Measurements from ENCODE around the gene MMP15. TPM values are rescaled to one million over a fixed set of nuclear protein-coding genes. Genes with fewer than 3 reads are reported as not detected.
A peak's percentile ranks its signal among the peaks of the same experiment; 100 is the strongest.

The MMP15 gene
- total and polyA plus RNA-seq, 4 donors = 7.0 to 38.8 (median 21.4) TPM

DNA sequence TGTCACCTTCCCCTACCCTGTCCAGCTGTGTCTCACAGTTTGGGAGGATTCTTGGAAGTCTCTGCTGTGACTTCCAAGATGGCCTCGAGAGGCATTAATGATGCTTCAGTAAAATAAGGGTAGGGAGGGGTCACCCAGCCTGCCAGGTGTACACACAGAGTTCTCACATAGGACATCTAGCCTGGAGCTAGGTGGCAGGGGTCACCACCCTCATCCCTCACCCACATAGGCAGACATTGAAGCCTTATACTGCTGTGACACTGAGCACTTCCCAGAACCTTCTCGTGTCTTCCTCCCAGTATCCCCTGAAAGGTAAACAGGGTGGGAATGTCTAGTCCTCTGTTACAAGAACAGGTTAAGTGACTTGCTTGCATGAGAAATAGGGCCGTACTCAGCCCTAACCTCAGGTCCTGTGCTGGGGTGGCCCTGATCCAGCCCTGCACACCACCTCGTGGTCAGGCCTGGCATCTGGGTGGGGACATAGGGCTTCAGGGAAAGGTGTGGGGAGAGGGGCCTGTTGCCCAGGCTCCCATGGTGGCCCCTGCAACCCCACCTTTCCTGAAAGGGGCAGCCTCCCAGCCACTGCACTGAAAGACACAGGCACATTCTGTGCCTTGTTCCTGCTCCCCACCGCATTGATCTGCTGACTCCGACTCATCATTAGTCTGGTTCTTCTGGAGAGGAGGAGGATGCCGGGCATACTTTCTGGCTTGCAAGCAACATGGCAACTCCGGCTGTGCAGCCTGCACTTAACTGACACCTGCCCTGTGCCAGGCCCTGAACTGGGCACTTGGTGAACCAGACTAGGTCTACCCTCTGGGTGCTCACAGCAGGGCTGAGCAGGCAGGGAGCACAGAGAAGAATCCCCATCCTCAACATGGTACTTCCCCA is 3.6 kb upstream of the MMP15 start:
- WGBS = 80% methylated on average over 8 of the region's 8 CpGs
- H3K9me3 ChIP-seq (ENCODE audit: control insufficient read depth in 4 of 4, low read length in 3 of 4) = no peaks in the 10 kb centered on the region
- H3K4me1 ChIP-seq (ENCODE audit: control insufficient read depth in 4 of 4, insufficient read depth in 4 of 4, low read length in 3 of 4) = peaks cover 3 to 34% (median 26%) of the 10 kb centered on the region in 4 donors
- no peak for DNase-seq (ENCODE audit: low spot score)
- H3K9ac ChIP-seq (ENCODE audit: low read depth in 1 of 2, low read length in 2 of 2) = no peak overlapping the region
- peak overlapping the region in 1 of 2 donors; percentile 8 for H3K27ac ChIP-seq (ENCODE audit: low read depth in 1 of 2, low read length in 2 of 2)
- peaks cover 0 to 7% (median 5%) of the 10 kb centered on the region in 4 donors for H3K36me3 ChIP-seq (ENCODE audit: control insufficient read depth in 4 of 4, insufficient read depth in 3 of 4, low read depth in 1 of 4, low read length in 3 of 4)
- no peak overlapping the region for H3K4me3 ChIP-seq (ENCODE audit: low read depth in 1 of 3, low read length in 3 of 3)
- no peaks in the 10 kb centered on the region for H3K27me3 ChIP-seq (ENCODE audit: control insufficient read depth in 4 of 4, insufficient read depth in 4 of 4, low read length in 3 of 4)
- TF ChIP-seq FOXA1 (IDR thresholded peaks at IDR 0.05) (no peak), HNF4A (conservative IDR thresholded peaks at IDR 0.05) (no peak), NR2F2 (IDR thresholded peaks at IDR 0.05) (no peak), MAX (IDR thresholded peaks at IDR 0.05) (no peak), TAF1 (conservative IDR thresholded peaks at IDR 0.05) (no peak), GABPA (IDR thresholded peaks at IDR 0.05 in 1 of 2, conservative IDR thresholded peaks at IDR 0.05 in 1 of 2) (no peak), FOXA2 (IDR thresholded peaks at IDR 0.05) (no peak), REST (IDR thresholded peaks at IDR 0.05) (no peak), RAD21 (IDR thresholded peaks at IDR 0.05) (no peak), RXRA (IDR thresholded peaks at IDR 0.05) (no peak), EGR1 (IDR thresholded peaks at IDR 0.05; ENCODE audit: low read depth in 2 of 2) (no peak), JUND (IDR thresholded peaks at IDR 0.05) (no peak), SP1 (IDR thresholded peaks at IDR 0.05) (no peak), ZBTB33 (IDR thresholded peaks at IDR 0.05) (no peak), HNF4G (IDR thresholded peaks at IDR 0.05) (no peak), CTCF (IDR thresholded peaks at IDR 0.05; ENCODE audit: low read depth, low read length, missing input control) (no peak), YY1 (IDR thresholded peaks at IDR 0.05) (no peak)
- TF ChIP-seq, protein P1, sequence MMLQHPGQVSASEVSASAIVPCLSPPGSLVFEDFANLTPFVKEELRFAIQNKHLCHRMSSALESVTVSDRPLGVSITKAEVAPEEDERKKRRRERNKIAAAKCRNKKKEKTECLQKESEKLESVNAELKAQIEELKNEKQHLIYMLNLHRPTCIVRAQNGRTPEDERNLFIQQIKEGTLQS (IDR thresholded peaks at IDR 0.05) = no peak

Data from liver (tissue), 9 donors.